DMS153 treated with DMSO at 0.1 percent for 48 hours (cell line): ENCODE measurements around the gene CACNA2D3.

ENCODE experiments used
- DNase-seq: peaks from one replicate; lab custom pipeline; 2025; ENCODE audit not compliant: unreplicated experiment; lab: John Stamatoyannopoulos, UW

The CACNA2D3 gene

DNA sequence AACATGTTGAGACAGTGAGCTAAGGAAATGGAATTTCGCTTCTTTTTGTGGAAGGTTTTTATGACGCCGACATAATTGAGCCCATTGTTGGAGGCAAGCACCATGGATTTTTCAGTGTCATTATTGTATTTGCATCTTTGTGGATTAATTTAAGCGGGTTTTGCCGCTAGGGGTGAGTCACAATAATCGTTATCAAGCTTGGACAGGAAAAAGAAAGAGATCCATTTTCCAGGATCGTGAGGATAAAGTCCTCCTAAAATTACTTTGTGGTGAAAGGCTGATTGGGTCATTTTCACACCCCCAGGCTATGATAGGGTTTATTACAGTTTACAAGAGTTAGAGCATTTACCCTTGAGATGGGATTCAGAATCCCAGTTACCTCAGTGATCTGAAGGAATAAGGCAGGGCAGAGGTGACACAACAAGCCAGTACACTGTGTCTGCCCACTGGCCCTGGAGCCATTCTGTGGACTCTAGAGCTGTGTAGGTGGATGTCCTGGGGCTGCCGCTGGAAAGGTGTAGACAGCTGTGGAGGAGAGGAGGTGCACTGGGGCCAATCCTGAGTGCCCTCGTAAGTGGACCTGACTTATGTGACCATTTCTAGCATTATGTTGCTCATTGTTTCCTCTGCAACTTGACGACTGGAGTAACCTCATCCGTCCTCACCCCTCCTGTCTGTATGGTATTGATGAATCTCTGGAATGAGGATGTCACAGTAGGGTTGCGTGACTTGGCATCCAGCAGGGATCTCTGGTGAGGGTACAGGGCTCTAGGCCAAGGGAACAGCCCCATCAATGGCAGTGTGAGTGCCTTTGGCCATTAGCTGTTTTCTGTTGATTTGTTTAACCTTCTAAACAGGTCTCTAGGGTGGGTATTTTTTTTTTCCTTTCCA is 435.4 kb downstream of the CACNA2D3 start:
- DNase-seq, result peak; percentile 20

DNA sequence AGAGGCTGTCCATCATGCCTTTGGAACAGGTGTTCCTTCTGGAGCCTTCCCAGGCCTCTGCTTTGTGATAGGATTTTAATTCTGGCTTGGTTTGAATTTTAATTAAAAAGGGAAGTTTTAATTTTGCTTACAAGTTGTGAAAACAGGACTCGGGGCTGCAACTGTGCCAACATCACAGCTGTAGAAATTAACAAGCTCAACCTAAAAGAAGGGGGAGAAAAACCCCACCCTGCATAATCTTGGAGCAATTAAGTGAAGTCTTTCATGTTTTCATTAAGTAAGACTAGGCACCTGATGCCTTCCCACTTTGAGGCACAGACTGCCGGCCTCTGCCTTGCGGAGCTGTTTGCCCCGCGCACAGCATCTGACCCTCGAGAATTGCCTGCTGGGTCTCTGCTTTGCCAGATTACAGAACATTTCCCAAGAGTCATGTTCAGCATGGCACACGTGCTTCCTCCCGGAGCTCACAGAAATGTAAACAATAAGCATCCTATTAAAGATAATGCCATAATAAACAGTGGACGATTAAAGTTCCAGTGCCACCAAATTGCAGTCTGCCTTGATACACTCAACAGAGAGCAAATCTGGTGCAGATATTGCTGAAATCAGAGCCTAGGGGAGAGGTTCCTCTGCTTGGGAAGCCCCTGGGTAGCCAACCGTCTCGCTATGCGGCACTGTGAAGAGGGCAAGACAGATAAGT is 441.3 kb downstream of the CACNA2D3 start:
- no peak for DNase-seq

GRCh38 chr3:54564374-54564925 is 442.1 kb downstream of the CACNA2D3 start:
- DNase-seq, result no peak

DNA sequence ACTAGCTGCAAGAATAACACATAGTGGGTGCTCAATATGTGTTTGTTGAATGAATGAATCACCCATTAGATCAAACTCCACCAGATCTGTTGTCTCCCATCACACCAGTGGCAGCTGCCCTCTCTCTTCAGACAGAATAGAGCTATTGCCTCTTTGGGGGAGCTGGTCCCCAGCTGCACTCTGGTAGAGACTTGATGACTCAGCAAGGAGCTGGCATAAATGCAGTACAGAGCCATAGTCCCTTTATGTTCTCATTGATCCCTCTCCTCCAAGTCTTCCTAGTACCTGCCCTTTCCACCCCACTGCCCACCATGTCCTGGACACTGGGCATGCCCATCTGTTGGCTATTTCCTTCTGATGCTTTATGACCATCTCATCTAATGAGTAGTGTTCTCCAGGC is 443.6 kb downstream of the CACNA2D3 start:
- DNase-seq, result no peak

DNA sequence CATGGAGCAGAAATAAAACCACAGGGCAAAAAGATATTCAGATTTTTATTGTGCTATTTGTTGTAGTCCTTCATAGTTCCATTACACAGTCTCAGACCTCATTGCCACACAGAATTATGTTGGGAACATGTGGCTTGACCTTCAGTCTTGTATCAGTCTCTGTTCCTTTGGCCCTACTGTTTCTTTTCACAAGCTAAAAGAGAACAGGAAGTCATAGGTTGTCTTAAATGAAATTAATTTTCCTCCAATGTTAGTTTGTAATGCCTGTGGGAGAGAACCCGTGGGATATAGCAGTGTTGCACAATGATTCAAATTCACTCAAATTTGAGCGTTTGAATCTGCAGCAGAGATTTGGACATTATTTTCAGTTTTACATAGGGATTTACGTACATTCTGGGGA is 445.6 kb downstream of the CACNA2D3 start:
- DNase-seq, result no peak

- DNase-seq, result no peak
These were observed 447.7 kb downstream of the CACNA2D3 start for GRCh38 chr3:54570008-54570407.

DNA sequence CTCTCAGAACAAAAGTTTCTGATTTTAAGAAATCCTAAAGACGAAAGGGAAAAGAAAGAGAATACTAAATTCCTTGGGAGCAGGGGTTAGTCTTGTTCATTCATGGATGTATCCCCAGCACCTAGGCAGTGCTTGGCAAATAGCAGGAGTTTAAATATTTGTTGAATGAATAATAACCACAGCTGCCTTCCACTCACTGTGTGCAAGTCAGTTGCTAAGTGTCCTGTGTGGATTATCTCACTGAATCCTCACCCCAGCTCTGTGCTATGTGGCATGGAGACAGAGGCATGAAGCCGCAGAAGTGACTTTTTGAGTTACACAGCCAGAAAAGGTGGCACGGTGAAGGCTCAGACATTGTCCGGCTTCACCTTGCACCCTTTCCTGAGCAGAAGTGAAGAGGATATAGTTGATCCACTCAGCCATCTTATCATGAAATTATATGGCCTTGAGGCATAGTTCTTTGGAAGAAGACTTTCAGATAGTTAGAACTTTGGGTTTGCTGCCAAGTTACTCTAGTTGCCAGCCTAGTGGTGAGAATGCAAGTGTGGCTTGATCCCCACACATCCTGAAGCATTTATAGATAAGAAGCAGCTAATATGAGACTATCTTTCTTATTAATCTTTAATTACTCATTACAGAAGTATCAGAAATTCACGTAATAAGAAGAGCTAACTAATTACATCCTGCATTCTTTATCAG is 450.0 kb downstream of the CACNA2D3 start:
- DNase-seq, result no peak

DNA sequence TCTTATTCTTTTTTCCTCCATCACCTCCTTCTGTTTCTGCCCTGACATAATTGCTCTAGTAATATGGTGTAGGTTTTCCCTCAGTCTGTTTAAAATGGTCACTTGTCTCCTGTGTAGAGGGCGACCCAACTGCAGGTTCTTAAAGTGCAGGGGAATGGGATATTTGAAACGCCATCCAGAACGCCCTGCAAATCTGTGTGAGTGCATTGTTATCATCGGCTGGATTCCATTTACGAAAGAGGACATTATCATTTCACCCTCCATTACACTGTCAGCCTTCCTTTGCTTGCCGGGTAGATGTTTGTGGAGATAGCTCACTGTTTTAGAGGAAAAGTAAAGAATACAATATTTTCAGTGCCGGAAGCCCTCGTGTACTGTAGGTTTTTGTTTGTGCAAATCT is 451.5 kb downstream of the CACNA2D3 start:
- DNase-seq, result no peak

DNA sequence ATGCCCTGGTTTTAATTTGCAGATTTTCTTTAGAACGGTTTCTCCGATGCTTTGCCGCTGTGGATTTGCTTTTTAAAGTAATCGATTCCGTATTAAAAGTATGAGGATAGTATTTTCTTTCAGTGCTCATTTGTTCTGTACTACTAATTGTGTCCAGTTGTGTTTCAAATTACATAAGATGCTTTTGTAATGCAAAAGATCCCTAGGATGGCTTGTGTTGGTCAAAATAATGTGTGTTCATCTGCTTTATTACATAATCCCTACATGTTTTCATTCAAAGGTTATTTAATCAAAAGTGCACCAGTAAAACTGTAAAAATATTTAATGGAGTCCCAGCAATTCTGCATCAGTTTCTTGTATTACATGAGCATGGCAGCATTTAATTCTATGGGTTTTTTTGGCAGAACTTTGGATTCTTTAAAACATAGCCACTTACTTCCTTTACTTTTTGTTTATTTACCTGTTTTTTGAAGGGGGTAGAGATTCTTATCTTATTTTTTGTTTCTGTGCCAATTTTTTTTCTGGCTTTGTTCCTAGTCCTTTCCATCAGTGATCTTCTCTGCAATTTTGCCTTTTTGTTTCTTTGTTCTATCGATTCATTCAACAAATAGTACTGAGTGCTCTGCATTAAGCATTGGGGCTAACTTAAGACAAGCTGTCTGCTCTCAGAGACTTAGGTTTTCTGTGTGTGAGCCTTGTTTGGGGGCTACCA is 452.7 kb downstream of the CACNA2D3 start:
- no peak for DNase-seq

DNA sequence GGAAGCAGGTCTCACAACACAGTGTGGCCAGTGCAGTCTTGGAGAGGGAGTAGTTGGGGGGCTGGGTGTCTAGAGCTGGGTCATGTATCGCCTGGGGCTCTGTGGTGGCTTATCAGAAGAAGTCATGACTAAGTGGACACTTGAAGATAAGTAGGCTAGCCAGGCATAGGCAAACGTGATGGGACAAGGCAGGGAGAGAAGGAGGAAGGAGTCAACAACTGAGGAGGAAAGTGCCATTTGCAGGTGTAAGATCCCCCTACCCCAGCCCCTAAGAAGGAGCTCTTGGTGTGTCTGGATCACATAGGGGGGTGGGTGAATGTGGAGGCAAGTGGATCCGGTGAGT is 453.2 kb downstream of the CACNA2D3 start:
- no peak for DNase-seq

DNA sequence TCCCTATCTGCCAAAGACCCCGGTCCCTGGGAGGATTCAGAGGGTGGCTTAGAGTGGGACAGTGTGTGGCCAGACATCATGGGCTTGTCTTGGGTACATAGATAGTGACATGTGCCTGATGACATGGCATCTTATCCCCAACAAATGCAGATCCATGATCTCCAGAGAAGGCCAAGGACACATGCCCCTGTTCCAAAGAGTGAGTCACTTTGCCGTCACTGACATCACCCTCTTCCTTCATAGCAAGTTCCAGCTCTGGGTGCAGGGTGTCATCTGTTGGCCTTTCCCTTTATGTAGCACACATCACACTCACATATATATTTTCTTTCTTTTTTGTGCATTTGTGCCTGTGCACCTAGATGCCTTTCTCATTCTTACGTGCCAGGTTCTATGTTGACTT is 455.0 kb downstream of the CACNA2D3 start:
- no peak for DNase-seq

DNA sequence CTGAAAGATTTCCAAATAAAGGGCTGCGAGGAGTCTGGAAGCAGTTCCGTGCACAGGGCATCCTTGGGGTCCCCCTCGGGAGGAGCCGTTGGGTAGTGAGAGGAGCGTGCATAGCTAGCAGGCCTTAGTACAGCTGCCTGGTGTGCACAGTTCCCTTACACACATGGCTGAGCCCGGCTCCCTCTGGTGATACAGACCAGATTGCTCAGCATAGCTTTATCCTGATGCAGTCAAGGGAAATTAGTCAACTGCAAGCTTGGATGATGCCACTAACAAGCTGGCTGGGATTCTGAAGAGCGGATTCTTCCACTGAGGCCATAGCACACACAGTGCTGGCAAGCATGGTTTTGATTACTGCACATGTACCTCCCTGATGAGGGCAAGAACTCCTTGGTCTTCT is 456.1 kb downstream of the CACNA2D3 start:
- DNase-seq, result no peak

GRCh38 chr3:54580453-54580852 is 458.1 kb downstream of the CACNA2D3 start:
- no peak for DNase-seq

DNA sequence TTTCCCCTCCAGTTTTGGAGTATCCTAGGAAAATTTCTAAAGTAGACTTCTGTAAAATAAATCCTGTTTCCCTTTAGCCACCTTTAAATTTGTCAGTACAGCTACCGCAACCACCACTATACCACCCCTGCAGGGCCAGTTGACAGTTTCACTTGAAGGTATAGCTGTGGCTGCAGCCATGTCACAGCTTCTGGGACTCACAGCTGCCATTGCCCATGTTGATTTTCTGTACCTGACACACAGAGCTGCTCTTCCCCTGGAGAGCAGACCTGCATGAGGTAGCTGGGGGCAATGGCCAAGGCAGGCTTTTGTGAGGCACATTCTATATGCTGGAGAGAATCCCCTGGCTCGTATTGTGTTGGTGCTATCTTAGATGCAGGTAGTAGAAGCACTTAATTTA is 460.1 kb downstream of the CACNA2D3 start:
- no peak for DNase-seq

DNA sequence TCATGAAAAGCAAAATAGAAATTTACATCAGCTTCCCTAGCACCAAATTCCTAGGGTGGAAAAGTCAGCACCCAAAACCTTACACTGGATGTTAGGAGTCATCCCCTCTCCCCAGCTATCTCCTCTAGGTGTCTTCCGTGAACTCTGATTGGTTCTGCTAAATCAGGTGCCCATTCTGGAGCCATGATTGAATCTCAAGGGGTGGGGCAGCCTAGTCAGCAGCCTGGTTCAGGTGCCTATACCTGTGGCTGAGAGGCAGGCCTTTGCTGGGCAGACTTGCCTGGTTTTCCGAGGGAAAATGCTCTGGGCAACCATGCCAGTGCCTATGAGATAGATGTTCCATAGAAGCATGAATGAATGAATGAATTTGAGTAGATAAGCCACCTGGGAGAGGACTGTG is 468.8 kb downstream of the CACNA2D3 start:
- DNase-seq, result no peak

DNA sequence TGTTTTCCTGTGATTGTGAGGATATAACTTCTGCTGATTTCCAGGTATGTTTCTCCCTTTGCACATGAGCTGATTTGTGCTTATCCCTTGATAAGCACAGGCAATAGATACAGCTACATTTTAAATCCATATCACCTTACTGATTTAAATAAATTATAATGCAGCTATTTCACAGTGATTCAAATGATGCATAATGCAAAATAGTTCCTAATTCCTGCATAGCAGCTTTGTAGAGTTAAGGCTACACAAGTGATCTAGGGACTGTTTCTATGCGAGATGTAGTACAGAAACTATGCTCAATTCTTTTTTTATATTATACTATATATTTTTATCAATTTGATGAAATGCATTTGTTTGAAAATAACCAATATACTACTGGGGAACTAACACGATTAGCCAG is 471.3 kb downstream of the CACNA2D3 start:
- no peak for DNase-seq

- no peak for DNase-seq
These were observed 473.7 kb downstream of the CACNA2D3 start for GRCh38 chr3:54596087-54596486.

GRCh38 chr3:54599716-54600115 is 477.4 kb downstream of the CACNA2D3 start:
- no peak for DNase-seq

- DNase-seq, result no peak
These were observed 478.3 kb downstream of the CACNA2D3 start for GRCh38 chr3:54600441-54601204.

GRCh38 chr3:54604495-54604894 is 482.1 kb downstream of the CACNA2D3 start:
- DNase-seq, result no peak
